Measurements from ENCODE around the gene RBFOX1.

DNA sequence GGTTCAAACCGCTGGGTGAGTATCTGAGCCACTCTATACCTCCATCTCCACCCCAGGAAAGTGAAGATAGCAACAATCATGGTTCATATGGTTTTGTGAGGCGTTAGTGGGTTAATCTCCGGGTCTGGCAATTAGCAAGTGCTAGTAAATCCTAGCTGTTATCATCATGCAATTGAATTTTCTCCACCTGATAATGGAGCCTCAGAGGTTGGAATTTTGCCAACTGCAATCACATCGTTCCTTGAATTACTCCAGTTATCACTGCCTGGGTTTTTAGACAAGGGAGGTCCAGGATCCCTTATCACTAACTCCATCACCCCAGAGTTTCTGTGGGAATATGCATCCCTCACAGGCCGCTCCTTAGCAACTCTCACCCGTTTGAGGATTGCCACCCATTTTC is 311.5 kb downstream of the RBFOX1 start:
- TF ChIP-seq SRF (IDR thresholded peaks at IDR 0.05; ENCODE audit: low read depth) = no peak
- TF ChIP-seq POLR2A (IDR thresholded peaks at IDR 0.05; ENCODE audit: borderline replicate concordance, extremely low read depth, insufficient read depth, insufficient read length) = no peak
- TF ChIP-seq, protein P1, sequence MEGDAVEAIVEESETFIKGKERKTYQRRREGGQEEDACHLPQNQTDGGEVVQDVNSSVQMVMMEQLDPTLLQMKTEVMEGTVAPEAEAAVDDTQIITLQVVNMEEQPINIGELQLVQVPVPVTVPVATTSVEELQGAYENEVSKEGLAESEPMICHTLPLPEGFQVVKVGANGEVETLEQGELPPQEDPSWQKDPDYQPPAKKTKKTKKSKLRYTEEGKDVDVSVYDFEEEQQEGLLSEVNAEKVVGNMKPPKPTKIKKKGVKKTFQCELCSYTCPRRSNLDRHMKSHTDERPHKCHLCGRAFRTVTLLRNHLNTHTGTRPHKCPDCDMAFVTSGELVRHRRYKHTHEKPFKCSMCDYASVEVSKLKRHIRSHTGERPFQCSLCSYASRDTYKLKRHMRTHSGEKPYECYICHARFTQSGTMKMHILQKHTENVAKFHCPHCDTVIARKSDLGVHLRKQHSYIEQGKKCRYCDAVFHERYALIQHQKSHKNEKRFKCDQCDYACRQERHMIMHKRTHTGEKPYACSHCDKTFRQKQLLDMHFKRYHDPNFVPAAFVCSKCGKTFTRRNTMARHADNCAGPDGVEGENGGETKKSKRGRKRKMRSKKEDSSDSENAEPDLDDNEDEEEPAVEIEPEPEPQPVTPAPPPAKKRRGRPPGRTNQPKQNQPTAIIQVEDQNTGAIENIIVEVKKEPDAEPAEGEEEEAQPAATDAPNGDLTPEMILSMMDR (IDR thresholded peaks at IDR 0.05 in 2 of 3, conservative IDR thresholded peaks at IDR 0.05 in 1 of 3; ENCODE audit: borderline replicate concordance in 1 of 3, insufficient read depth in 1 of 3, low read depth in 2 of 3, low read length in 2 of 3) = no peak
- TF ChIP-seq SIN3A (IDR thresholded peaks at IDR 0.05; ENCODE audit: low read depth) = no peak
- TF ChIP-seq REST (IDR thresholded peaks at IDR 0.05; ENCODE audit: low read depth) = no peak
- TF ChIP-seq ZNF274 (IDR thresholded peaks at IDR 0.05; ENCODE audit: low read depth, low read length) = no peak
- no peak for TF ChIP-seq JUND (IDR thresholded peaks at IDR 0.05)
- TF ChIP-seq EZH2 (IDR thresholded peaks at IDR 0.05) = no peak
- TF ChIP-seq, protein P2, sequence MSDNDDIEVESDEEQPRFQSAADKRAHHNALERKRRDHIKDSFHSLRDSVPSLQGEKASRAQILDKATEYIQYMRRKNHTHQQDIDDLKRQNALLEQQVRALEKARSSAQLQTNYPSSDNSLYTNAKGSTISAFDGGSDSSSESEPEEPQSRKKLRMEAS (IDR thresholded peaks at IDR 0.05) = no peak
